Fibroblast of the aortic adventitia (primary cell): ENCODE results near the gene CDK8. TPM values are rescaled to one million over a fixed set of nuclear protein-coding genes. Genes with fewer than 3 reads are reported as not detected.

Experiments used
- DNase-seq: peaks from one replicate; pipeline ENCODE4 v3.0.0-alpha.2; 2010; ENCODE audit warnings: low read depth
- H3K4me3 ChIP-seq: 2 replicates; pipeline ENCODE4 v1.5.1; 2011; ENCODE audit warnings: low read depth, mild to moderate bottlenecking, control low read depth, low read length, moderate library complexity
- CTCF ChIP-seq: IDR thresholded peaks from 2 replicates; pipeline ENCODE4 v1.5.1; 2011; ENCODE audit warnings: mild to moderate bottlenecking, low read length, control low read depth, inconsistent platforms; ENCODE audit not compliant: insufficient read depth
- total RNA-seq: library from RNA; depleted of rRNA; stranded (reverse); fragments of >200 nt; gene quantifications from 2 replicates; pipeline ENCODE4 v1.2.3, GENCODE V29; 2012; ENCODE audit warnings: low replicate concordance

The CDK8 gene
- total RNA-seq, 1 donor, result 13.6 TPM

- DNase-seq, result no peak
- no peak overlapping the region for H3K4me3 ChIP-seq
- no peak for TF ChIP-seq CTCF
These were observed 132.1 kb downstream of the CDK8 start for GRCh38 chr13:26386026-26386425.

DNA sequence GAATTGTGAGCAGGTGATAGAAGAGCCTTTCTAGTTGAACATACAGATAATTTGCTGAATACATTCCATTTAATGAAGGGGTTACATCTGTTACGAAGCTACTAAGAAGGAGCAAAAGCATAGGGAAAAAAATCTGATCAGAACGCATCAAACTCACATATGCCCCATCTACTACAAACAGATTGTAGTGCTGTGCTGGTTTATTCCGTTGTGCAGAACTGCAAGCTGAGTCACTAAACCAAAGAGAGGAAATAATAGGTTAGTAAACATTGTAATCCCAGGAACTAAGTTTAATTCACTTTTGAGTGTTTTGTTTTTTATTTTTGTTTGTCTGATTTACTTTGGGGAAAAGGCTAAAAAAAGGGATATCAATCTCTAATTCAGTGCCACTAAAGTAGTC, 136.3 kb downstream of the CDK8 start:
- no peak for DNase-seq
- TF ChIP-seq CTCF, result no peak
- H3K4me3 ChIP-seq, result no peak overlapping the region

DNA sequence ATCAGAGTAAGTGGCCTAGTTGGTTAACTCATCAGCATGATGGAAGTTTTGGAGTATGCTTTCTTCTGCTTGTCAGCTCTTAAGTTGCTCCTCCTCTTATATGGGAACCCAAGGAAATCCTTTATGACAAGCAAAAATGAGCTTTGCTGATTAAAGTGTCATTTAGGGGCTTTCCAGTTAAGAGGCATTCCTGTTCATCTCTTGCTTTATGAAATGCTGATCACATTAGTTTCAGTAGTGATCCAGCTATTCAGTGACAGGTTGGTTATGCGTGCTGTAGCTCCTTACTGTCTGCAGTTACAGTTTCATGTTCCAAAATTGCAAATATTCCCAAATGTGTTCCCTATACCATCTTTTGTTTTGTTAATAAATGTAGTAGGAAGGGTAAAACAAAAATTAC, 146.6 kb downstream of the CDK8 start:
- no peak for TF ChIP-seq CTCF
- H3K4me3 ChIP-seq, result no peak overlapping the region
- no peak for DNase-seq

GRCh38 chr13:26401069-26401468, 147.1 kb downstream of the CDK8 start:
- DNase-seq, result no peak
- H3K4me3 ChIP-seq, result no peak overlapping the region
- no peak for TF ChIP-seq CTCF

DNA sequence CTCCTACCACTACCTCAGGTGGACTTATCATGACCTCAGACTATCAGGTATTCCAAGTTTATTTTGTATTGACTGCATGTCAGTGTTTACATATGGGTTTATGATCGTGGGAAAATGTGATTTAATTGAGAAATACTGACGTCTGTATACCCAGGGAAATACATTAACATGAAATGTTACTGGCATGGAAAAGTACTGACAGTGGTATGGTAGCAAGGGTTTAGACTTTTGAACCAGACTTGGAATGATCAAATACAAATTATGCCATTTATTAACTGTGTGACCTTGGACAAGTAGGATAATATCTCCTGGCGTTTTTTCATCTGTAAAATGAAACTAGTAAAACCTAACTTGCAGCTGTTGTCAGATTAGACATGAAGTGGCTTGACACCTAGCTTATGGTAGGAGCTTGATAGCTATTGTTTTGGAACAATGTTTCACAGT, 147.7 kb downstream of the CDK8 start:
- no peak for DNase-seq
- H3K4me3 ChIP-seq, result no peak overlapping the region
- TF ChIP-seq CTCF, result no peak

- no peak overlapping the region for H3K4me3 ChIP-seq
- no peak for TF ChIP-seq CTCF
- DNase-seq, result no peak
These were observed 152.9 kb downstream of the CDK8 start for GRCh38 chr13:26406791-26407190.

DNA sequence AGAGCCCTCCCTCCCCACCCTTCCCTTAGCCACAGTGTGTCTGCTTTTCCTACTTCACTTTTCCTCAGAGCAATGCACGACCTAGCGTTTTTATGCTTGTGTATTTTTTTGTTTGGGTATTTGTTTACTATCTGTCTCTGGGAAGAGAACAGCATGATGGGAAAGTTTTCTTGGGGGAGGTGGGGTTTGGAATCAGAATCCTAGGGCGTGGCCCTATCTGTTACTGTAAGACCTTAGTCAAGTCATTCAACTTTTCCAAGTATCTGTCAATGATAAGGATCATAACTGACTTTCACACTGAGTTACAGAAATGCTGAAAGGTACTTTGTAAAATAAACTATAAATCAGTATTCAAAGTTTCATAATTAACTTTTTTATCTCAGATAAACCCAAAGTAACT, 157.3 kb downstream of the CDK8 start:
- no peak for DNase-seq
- no peak overlapping the region for H3K4me3 ChIP-seq
- TF ChIP-seq CTCF, result no peak
